NCI-H1694 treated with DMSO at 0.1 percent for 48 hours (cell line): ENCODE data around the gene MOSMO.
"Not testable (repeated sequence)": the region's sequence is repeated elsewhere in the genome, so short reads cannot be mapped to it uniquely, and the experiment has no call there.

Experiments
- DNase-seq: peaks from one replicate; lab custom pipeline; 2025; lab: John Stamatoyannopoulos, UW

Gene MOSMO

GRCh38 chr16:22093331-22093730, 85.4 kb downstream of the MOSMO start:
- no peak for DNase-seq

DNA sequence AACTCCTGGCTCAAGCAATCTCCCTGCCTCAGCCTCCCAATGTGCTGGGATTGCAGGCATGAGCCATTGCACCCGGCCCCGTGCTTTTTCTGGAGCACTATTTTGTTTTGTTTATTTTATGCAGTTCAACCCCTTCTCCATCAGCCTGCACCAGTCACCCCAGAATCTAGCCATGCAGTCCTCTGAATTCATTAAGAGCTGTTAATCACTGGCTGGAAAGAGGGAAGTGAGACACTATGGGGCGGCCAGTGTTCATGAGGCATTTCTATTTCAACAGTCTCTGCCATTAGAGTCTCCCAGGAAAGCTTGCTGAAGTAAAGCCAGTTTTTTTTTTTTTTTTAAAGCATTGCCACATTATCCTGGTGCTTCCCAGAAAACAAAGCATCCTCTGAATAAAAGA, 86.1 kb downstream of the MOSMO start:
- no peak for DNase-seq

DNA sequence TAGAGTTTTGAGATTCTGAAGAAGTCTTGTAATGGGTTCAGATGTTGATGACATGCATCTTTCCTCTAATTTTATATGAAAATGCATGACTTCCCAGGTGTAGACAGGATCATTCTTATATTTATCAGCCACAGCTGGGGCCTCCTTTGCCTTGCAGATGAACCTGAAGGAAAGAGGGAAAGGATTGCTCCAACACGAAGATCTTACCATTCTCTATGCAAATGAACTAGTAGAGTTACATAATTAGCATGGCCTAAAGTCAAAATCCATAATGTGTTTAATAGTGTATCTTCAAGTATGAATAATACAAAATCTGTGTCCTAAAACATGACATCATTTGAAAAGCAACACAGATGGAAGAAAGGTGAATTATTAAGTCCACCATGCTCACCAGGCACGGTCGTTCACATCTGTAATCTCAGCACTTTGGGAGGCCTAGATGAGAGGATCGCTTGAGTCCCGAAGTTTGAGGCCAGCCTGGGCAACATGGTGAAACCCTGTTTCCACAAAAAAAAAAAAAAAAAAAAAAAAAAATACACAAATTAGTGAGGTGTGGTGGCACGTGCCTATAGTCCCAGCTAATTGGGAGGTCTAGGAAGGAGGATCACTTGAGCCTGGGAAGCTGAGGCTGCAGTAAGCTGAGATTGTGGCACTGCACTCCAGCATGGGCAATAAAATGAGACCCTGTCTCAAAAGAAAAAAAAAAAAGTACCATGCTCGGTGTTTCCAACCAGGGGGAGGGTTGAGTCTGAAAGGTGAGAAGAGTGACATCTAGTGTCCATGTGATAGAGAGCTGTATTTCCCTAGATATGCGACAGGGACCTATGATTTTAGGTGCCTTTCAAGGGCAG, 90.7 kb downstream of the MOSMO start:
- peak; percentile 61 for DNase-seq

DNA sequence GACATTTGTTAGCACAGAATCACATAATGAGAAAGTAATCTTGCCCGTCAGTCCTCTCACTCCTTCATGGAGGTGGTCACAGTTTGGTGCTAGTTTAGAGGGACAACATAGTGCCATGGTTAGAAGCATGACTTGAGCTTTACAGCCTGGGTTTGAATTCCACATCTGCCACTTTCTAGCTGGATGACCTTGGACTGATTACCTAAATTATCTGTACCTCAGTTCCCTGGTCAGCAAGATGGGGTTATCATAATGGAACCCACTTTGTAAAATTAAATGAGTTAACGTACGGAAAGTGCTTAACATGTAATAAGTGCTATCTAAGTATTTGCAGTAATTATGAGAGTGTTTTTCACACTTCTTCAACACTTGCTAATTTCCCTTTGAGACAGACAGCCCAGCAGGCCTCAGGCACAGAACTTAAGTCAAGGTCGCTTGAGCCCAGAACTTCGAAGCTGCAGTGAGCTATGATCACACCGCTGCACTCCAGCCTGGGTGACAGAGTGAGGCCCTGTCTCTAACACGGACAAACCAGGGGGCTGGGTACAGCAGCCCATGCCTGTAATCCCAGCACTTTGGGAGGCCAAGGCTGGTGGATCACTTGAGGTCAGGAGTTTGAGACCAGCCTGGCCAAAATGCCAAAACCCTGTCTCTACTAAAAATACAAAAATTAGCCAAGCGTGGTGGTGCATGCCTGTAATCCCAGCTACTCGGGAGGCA, 91.5 kb downstream of the MOSMO start:
- no peak for DNase-seq

DNA sequence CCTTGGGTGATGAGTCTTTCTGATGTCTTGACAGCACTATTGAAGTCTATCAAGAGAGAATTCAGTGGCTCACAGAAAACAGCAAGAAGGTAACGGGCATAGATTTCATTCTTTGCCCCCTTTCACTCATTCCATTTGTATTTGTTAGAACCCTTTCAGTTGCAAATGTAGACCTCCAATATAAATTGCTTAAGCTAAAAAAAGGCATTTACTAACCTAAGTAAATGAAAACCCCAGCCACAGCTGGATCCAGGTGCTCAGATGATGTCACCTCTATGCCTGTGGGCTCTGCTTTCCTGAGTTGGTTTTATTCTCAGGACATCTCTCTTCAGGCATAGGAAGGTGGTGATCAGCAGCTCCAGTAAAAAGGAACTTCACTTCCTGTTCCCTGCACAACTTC, 95.5 kb downstream of the MOSMO start:
- DNase-seq, result no peak

GRCh38 chr16:22109258-22109898, 101.5 kb downstream of the MOSMO start:
- DNase-seq, result no peak

GRCh38 chr16:22111629-22112028, 103.7 kb downstream of the MOSMO start:
- DNase-seq, result not testable (repeated sequence)

- DNase-seq, result no peak
Measured at GRCh38 chr16:22116095-22116700, 108.3 kb downstream of the MOSMO start.

GRCh38 chr16:22117609-22118008, 109.7 kb downstream of the MOSMO start:
- DNase-seq, result no peak

- DNase-seq, result no peak
Measured at GRCh38 chr16:22120440-22120839, 112.5 kb downstream of the MOSMO start.

DNA sequence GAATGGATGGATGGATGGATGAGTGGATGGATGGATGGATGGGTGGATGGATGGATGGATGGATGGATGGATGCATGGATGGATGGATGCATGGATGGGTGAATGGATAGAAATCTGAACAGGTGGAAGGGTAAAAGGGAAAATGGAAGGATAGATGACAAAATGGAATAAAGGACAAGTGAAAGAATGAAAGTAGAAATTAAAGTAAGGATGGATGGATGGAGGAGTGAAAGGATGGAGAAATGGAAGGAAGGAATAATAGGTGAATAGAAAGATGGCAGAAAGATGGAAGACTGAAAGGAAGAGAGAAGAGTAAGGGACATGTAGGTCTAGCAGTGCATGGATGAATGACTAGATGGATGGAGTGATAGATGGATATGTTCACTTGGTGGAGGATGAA, 114.3 kb downstream of the MOSMO start:
- DNase-seq, result no peak

- no peak for DNase-seq
Measured at GRCh38 chr16:22123146-22123545, 115.2 kb downstream of the MOSMO start.

- no peak for DNase-seq
Measured at GRCh38 chr16:22123759-22124490, 116.0 kb downstream of the MOSMO start.

DNA sequence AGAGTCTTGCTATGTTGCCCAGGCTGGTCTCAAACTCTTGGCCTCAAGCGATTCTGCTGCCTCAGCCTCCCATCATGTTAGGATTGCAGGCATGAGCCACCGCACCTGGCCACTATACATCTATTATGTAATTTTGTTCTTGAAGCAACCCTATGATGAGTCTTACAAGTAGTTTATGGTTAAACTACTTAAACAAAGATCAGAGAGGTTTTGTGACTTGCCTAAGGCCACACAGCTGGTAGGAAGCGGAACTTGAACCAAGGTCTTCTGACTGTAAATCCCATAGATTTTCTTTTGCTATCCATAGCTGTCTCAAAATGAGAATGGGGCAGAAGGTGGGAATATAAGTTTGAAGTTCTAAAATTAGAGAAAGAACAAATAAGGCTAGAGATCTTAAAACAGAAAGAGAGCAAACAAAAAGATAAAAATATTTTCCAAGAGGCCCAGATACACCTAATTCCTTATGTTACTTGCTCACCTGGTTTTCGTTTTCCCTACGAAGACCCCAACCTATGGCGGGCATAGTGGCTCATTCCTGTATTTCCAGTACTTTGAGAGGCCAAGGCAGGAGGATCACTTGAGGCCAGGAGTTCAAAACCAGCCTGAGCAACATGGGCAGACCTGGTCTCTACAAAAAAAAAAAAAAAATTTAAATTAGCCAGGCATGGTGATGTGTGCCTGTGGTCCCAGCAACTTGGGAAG, 116.8 kb downstream of the MOSMO start:
- no peak for DNase-seq

DNA sequence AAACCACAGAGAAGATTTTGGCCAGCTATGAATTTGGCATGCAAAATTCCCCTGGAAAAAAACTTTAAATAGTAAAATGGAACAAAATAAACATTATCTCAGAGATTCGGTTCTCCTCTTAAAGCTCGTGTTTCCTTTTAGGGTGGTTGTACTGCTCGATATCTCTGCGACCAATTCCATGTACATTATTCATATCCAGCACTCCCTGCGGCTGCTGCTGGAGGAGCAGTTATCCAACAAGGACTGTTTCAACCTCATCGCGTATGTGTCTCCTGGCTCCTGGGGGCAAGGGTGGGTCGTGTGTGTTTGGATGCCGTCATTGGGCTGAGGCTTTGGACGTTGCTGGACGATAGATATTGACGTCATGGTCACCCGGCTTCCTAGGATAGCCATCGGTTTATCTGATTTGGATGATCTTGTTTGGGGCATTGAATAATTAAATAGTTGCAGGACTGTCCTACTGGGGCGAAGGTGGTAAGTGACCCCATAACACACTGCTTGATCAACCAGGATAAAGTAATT, 118.2 kb downstream of the MOSMO start:
- no peak for DNase-seq

GRCh38 chr16:22128537-22128936, 120.6 kb downstream of the MOSMO start:
- not testable (repeated sequence) for DNase-seq

- no peak for DNase-seq
Measured at GRCh38 chr16:22130528-22130927, 122.6 kb downstream of the MOSMO start.

DNA sequence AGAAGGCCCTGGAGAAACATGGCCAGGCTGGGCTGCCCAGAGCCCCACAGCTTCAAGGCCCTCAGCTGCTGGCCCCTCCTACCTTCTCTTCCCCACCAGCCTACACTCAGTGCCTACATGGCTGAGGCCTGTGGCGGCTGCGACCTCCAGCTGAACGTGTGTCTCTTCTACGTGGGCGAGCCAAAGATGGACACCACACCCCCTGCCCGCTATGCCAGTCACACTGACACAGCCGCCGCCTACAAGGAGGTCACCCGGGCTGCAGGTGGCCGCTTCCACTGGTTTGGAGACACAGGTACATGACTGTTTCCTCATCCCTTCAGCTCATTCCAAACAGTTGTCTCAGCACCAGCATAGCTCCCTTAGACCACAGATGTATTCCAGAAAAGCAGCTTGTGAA, 124.9 kb downstream of the MOSMO start:
- DNase-seq, result no peak
